Measurements from ENCODE around the gene MYCL. TPM values are rescaled to one million over a fixed set of nuclear protein-coding genes. Genes with fewer than 3 reads are reported as not detected.

MYCL gene
- total RNA-seq, 1 experiment from 2014 or later, result 18.4 TPM

DNA sequence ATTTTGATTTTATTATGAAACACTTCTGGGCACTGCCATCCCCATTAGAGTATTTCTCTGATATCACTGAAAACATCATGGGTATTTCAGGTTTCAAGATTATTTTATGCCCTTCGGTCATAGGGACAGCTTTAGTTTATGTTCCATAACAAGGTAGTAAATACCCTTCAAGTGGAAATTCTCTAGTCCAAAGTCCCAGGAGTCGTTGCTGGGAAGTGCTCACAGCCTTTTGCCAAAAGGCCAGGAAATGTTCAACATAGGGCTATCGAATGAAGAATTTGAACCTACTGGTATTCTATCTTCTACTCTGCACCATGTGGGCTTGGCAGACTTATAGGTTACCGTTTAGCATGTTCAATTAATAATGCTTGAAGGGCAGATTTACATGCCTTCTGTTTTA is 45.5 kb upstream of the MYCL start:
- Histone ChIP-seq H3K23ac (ENCODE audit: insufficient read length, low read depth, low read length) (no peak overlapping the region), H2AK5ac (ENCODE audit: insufficient read length, low read length) (no peak overlapping the region), H3K4me2 (ENCODE audit: insufficient read depth, insufficient read length, low read length) (no peak overlapping the region), H3K23me2 (ENCODE audit: insufficient read length, low read depth, low read length, poor library complexity, severe bottlenecking) (no peaks in the 10 kb centered on the region), H3K27me3 (ENCODE audit: insufficient read depth, low read length) (no peaks in the 10 kb centered on the region), H2BK5ac (ENCODE audit: insufficient read length, low read length) (no peak overlapping the region), H3K4me1 (ENCODE audit: insufficient read depth, low read length) (peaks cover 2% of the 10 kb centered on the region; the same call in 1 of the 2 replicates), H3K4ac (ENCODE audit: low read depth, low read length) (no peak overlapping the region), H2AFZ (ENCODE audit: low read length) (no peak overlapping the region), H2BK120ac (ENCODE audit: low read depth, low read length, poor library complexity, severe bottlenecking) (no peak overlapping the region), H3K14ac (ENCODE audit: insufficient read depth, low read length) (no peak overlapping the region), H2BK15ac (ENCODE audit: low read depth, low read length) (no peak overlapping the region), H2BK20ac (ENCODE audit: low read depth, low read length, poor library complexity, severe bottlenecking) (no peak overlapping the region), H3K79me2 (ENCODE audit: insufficient read depth, low read length) (no peaks in the 10 kb centered on the region), H3K9me3 (ENCODE audit: control insufficient read depth, low read depth, low read length) (no peaks in the 10 kb centered on the region), H3T11ph (ENCODE audit: low read length) (no peak overlapping the region), H4K8ac (replicated peaks; ENCODE audit: insufficient read length, low read depth, low read length) (no peak overlapping the region), H3K79me1 (ENCODE audit: insufficient read depth, low read depth, low read length, poor library complexity, severe bottlenecking) (no peaks in the 10 kb centered on the region), H2BK12ac (ENCODE audit: insufficient read length, low read depth, low read length) (no peak overlapping the region), H4K91ac (ENCODE audit: insufficient read length, low read depth, low read length) (no peak overlapping the region), H4K5ac (ENCODE audit: insufficient read length, low read depth, low read length) (no peak overlapping the region), H3K18ac (ENCODE audit: insufficient read length, low read depth, low read length) (no peak overlapping the region), H3K9ac (ENCODE audit: extremely low read depth, insufficient read length, low read length) (no peak overlapping the region), H3K56ac (ENCODE audit: insufficient read length, low read depth, low read length) (no peak overlapping the region), H4K20me1 (ENCODE audit: control insufficient read depth, insufficient read depth, insufficient read length) (no peaks in the 10 kb centered on the region), H3K27ac (ENCODE audit: insufficient read length, low read depth, low read length) (no peak overlapping the region)
- H3K4me1 Mint-ChIP-seq, result peaks cover 25 to 28% of the 10 kb centered on the region in 2 experiments
- no peak for DNase-seq
- TF ChIP-seq, protein P1, sequence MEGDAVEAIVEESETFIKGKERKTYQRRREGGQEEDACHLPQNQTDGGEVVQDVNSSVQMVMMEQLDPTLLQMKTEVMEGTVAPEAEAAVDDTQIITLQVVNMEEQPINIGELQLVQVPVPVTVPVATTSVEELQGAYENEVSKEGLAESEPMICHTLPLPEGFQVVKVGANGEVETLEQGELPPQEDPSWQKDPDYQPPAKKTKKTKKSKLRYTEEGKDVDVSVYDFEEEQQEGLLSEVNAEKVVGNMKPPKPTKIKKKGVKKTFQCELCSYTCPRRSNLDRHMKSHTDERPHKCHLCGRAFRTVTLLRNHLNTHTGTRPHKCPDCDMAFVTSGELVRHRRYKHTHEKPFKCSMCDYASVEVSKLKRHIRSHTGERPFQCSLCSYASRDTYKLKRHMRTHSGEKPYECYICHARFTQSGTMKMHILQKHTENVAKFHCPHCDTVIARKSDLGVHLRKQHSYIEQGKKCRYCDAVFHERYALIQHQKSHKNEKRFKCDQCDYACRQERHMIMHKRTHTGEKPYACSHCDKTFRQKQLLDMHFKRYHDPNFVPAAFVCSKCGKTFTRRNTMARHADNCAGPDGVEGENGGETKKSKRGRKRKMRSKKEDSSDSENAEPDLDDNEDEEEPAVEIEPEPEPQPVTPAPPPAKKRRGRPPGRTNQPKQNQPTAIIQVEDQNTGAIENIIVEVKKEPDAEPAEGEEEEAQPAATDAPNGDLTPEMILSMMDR (conservative IDR thresholded peaks at IDR 0.05), result no peak
- peaks cover 3 to 6% of the 10 kb centered on the region in 2 experiments; a peak in 1 of 5 replicates for H3K9me3 Mint-ChIP-seq
- peaks cover 0 to 4% (median 2%) of the 10 kb centered on the region in 3 experiments; a peak in 2 of 7 replicates for H3K36me3 Mint-ChIP-seq (ENCODE audit: insufficient read depth in 1 of 3, low read depth in 3 of 3)
- H3K27me3 Mint-ChIP-seq (ENCODE audit: low read depth), result peaks cover 11% of the 10 kb centered on the region
- H3K27ac Mint-ChIP-seq, result no peak overlapping the region
- no peak overlapping the region for H3K4me3 Mint-ChIP-seq
- WGBS (ENCODE audit: extremely low coverage, insufficient read length, low lambda C conversion rate), result no CpG with 5 or more reads among the region's 4 CpGs
